Ovary (tissue), 3 donors: ENCODE data around the gene CALML4.

Experiments used
- CTCF ChIP-seq, 3 donors: fragments of 450-650 bp in 2 of 3; fragments of 200-600 bp in 1 of 3; IDR thresholded peaks; one replicate each; pipeline versions ENCODE4 v1.5.1 to v1.8.0; 2016 to 2022; ENCODE audit warnings: antibody characterized with exemption in 3 of 3, mild to moderate bottlenecking in 1 of 3
- POLR2A ChIP-seq: fragments of 450-650 bp; IDR thresholded peaks from one replicate; pipeline ENCODE4 v1.6.1; 2017; ENCODE audit warnings: antibody characterized with exemption, mild to moderate bottlenecking, moderate library complexity
- donor health status: DM: no; HTN: no; CAD: no.

- TF ChIP-seq POLR2A (no peak), CTCF (IDR thresholded peaks at IDR 0.05) (no peak)
Observed at GRCh38 chr15:68227643-68228142, 22.6 kb upstream of the CALML4 start.
